PC-9 (cell line): ENCODE measurements around the gene SLC25A29.

ENCODE experiments used
- EZH2 ChIP-seq: fragments of 200-600 bp; sonication (generic); IDR thresholded peaks from 2 replicates; pipeline ENCODE4 v1.8.0; 2017; ENCODE audit warnings: antibody characterized with exemption, low read depth
- TF ChIP-seq, protein P1 (sequence below): fragments of 200-600 bp; sonication (generic); conservative IDR thresholded peaks from 2 replicates; pipeline ENCODE4 v1.6.1; 2017; ENCODE audit warnings: mixed run types, antibody characterized with exemption, mild to moderate bottlenecking, moderate library complexity

DNA sequence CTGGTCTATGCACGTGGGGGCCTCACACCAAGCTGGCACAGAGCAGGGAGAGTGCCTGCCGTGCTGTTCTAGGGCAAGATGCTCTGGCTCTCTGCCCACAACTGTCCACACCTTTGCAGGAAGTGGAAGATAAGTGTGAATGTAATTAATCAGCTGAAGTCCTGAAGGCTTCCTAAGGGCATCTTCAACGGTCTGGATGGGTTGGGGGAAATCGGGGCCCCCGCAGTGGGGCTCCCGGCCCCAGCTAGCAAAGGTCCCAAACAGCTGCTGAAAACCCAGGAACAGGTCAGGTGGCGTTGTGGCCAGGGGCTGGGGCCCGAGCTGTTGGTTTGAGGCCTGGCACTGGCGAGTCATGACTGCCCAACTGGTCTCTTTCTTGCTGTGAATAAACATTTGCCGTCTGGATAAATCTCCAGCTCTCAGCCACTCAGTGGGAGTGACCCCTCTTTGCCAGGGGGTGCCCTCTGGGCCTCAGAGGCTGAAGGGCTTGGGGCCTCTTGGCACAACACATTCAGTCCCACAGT, 6.7 kb upstream of the SLC25A29 start:
- TF ChIP-seq, protein P1, sequence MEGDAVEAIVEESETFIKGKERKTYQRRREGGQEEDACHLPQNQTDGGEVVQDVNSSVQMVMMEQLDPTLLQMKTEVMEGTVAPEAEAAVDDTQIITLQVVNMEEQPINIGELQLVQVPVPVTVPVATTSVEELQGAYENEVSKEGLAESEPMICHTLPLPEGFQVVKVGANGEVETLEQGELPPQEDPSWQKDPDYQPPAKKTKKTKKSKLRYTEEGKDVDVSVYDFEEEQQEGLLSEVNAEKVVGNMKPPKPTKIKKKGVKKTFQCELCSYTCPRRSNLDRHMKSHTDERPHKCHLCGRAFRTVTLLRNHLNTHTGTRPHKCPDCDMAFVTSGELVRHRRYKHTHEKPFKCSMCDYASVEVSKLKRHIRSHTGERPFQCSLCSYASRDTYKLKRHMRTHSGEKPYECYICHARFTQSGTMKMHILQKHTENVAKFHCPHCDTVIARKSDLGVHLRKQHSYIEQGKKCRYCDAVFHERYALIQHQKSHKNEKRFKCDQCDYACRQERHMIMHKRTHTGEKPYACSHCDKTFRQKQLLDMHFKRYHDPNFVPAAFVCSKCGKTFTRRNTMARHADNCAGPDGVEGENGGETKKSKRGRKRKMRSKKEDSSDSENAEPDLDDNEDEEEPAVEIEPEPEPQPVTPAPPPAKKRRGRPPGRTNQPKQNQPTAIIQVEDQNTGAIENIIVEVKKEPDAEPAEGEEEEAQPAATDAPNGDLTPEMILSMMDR: no peak
- no peak for TF ChIP-seq EZH2
